ENCODE results near the gene RGS10. TPM values are rescaled to one million over a fixed set of nuclear protein-coding genes. Genes with fewer than 3 reads are reported as not detected.

The RGS10 gene
- total RNA-seq, 3 donors from 2014 or later = 34.0 to 39.2 (median 36.4) TPM

DNA sequence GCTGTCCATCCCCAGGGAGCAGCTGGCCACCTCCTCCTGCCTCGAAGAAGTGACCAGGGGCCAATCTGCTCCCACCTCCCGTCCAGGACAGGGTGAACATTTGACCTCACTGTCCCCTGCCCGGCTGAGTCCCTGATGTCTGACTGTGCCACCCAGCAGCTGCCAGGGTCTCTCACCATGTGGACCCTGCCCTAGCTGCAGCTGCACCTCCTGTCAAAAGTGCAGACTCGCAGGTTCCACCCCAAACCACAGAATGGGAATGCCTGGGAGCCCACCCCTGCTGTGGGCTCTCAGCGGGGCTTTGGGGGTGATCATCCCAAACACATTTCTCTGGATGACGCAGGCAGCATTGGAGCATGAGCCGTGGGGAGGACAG, 86.1 kb downstream of the RGS10 start:
- Histone ChIP-seq H3K36me3 (no peaks in the 10 kb centered on the region), H3K27me3 (no peaks in the 10 kb centered on the region), H3K9me3 (no peaks in the 10 kb centered on the region), H3K4me3 (no peak overlapping the region), H3K27ac (no peak overlapping the region), H3K4me1 (no peaks in the 10 kb centered on the region)
- TF ChIP-seq, protein P1, sequence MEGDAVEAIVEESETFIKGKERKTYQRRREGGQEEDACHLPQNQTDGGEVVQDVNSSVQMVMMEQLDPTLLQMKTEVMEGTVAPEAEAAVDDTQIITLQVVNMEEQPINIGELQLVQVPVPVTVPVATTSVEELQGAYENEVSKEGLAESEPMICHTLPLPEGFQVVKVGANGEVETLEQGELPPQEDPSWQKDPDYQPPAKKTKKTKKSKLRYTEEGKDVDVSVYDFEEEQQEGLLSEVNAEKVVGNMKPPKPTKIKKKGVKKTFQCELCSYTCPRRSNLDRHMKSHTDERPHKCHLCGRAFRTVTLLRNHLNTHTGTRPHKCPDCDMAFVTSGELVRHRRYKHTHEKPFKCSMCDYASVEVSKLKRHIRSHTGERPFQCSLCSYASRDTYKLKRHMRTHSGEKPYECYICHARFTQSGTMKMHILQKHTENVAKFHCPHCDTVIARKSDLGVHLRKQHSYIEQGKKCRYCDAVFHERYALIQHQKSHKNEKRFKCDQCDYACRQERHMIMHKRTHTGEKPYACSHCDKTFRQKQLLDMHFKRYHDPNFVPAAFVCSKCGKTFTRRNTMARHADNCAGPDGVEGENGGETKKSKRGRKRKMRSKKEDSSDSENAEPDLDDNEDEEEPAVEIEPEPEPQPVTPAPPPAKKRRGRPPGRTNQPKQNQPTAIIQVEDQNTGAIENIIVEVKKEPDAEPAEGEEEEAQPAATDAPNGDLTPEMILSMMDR (IDR thresholded peaks at IDR 0.05) = no peak
- no peak for TF ChIP-seq POLR2AphosphoS5 (IDR thresholded peaks at IDR 0.05)
- no peak for TF ChIP-seq POLR2A (IDR thresholded peaks at IDR 0.05)
- intact Hi-C loops (cut with DNase I; ENCODE audit: low total_unique reads) = no loop called here
- DNase-seq (ENCODE audit: low spot score in 2 of 2) = no peak

DNA sequence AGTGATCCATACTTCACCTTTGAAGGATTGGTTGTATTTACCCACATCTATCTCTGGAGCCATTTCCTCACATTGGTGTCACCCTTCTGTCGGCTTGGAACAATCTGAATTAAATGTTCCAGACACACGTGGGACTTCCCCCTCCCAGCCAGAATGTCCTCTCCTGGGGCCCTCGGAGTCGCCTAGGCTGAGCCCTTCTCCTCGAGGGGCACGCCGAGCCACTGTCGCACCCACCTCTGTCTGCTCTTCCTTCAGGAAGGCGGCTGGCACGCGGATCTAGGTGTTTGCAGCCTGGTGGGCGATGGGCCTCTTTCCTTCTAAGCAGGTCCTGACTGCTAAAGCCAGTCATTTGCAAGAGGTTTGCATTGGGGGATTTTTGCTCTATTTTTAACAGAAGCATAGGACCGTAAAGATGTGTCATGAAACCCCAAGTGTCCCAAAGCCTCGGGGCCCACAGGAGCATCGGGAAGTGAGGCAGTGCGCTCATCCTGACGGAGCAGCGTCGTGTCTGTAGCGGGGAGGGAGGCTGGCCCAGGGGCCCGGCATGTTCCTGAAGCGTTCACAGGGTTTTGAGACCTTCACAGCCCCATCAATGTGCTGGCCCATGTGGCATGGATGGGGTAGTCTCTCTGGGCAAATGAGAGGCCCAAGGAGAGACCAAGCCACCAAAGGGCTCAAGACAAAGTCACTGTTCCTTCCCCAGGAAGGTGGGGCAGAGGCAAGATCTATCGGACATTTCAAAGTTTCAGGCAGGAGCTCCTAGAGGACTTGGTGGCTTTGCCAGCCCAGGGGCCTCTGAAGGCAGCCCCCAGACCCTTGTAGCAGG, 86.7 kb downstream of the RGS10 start:
- DNase-seq (ENCODE audit: low spot score in 2 of 2) = no peak

DNA sequence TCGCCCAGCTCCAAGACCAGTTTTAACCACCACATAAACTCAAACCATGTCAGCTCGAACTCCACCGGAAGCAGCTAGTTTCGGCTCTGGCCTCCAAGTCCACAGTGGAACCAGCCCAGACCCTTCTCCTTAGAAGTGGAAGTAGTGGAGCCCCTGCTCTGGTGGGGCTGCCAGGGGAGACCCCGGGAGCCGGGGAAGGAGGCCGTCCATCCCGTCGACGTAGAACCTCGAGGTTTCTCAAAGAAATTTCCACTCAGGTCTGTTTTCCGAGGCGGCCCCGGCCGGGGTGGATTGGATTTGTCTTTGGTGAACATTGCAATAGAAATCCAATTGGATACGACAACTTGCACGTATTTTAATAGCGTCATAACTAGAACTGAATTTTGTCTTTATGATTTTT, 87.5 kb downstream of the RGS10 start:
- H3K27me3 ChIP-seq = no peaks in the 10 kb centered on the region
- no peaks in the 10 kb centered on the region for H3K36me3 ChIP-seq
- DNase-seq (ENCODE audit: low spot score in 2 of 2) = no peak

More for the DNA sequence above, 86.7 kb downstream of the RGS10 start:
- Histone ChIP-seq H3K9me3 (no peaks in the 10 kb centered on the region), H3K36me3 (no peaks in the 10 kb centered on the region), H3K27me3 (no peaks in the 10 kb centered on the region), H3K4me3 (no peak overlapping the region), H3K4me1 (no peaks in the 10 kb centered on the region), H3K27ac (no peak overlapping the region)
- no peak for TF ChIP-seq POLR2A (IDR thresholded peaks at IDR 0.05)
- TF ChIP-seq, protein P1 (IDR thresholded peaks at IDR 0.05) = no peak
- TF ChIP-seq POLR2AphosphoS5 (IDR thresholded peaks at IDR 0.05) = no peak
- intact Hi-C loops (cut with DNase I; ENCODE audit: low total_unique reads) = no loop called here

DNA sequence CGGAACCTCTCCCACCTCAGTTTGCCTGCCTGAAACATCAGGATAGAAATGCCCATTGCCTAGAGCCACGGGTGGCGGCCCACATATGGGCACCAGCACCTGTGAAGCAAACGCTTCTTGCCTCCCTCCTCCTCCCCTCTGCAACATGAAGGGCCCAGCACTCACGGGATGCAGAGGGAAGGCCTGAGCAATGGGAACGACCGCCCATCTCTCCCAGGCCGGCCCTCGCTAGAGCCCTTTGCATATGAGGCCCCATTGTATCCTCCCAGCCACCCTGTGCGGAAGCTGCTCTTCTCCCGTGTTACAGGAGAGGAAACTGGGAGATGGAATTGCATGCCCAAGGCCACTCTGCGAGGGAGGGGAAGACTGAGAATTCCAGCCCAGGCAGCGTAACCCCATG, 88.2 kb downstream of the RGS10 start:
- no peak for DNase-seq (ENCODE audit: low spot score in 2 of 2)
- Histone ChIP-seq H3K4me1 (no peaks in the 10 kb centered on the region), H3K27ac (no peak overlapping the region), H3K36me3 (no peaks in the 10 kb centered on the region), H3K4me3 (no peak overlapping the region), H3K9me3 (no peaks in the 10 kb centered on the region), H3K27me3 (no peaks in the 10 kb centered on the region)
- TF ChIP-seq POLR2A (IDR thresholded peaks at IDR 0.05) (no peak), POLR2AphosphoS5 (IDR thresholded peaks at IDR 0.05) (no peak)
- TF ChIP-seq, protein P1 (IDR thresholded peaks at IDR 0.05) = no peak
- intact Hi-C loops (cut with DNase I; ENCODE audit: low total_unique reads) = no loop called here

More for the DNA sequence above, 87.5 kb downstream of the RGS10 start:
- no peaks in the 10 kb centered on the region for H3K4me1 ChIP-seq
- intact Hi-C loops (cut with DNase I; ENCODE audit: low total_unique reads) = no loop called here
- no peak overlapping the region for H3K4me3 ChIP-seq
- TF ChIP-seq POLR2AphosphoS5 (IDR thresholded peaks at IDR 0.05) (no peak), POLR2A (IDR thresholded peaks at IDR 0.05) (no peak)
- TF ChIP-seq, protein P1 (IDR thresholded peaks at IDR 0.05) = no peak
- no peaks in the 10 kb centered on the region for H3K9me3 ChIP-seq
- no peak overlapping the region for H3K27ac ChIP-seq

DNA sequence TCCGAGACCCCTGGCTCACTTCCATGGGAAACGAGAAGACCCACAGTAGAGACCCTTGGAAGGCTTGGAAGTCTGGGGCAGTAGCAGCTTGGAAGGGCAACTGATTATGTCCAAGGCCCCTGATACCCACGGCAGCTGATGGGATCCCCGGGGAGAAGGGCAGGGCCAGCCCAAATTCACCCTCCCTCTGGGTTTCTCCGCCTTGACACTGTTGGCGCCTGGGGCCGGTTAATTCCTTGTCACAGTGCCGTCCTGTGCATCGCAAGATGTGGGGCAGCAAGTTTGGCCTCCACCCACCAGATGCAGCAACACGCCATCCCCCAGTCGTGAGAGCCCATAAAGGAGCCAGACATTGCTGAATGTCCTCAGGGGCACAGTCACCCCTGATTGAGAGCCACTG, 89.2 kb downstream of the RGS10 start:
- H3K4me1 ChIP-seq = no peaks in the 10 kb centered on the region
- no peaks in the 10 kb centered on the region for H3K9me3 ChIP-seq
- H3K36me3 ChIP-seq = no peaks in the 10 kb centered on the region
- no peak for DNase-seq (ENCODE audit: low spot score in 2 of 2)
- intact Hi-C loops (cut with DNase I; ENCODE audit: low total_unique reads) = no loop called here
- TF ChIP-seq POLR2AphosphoS5 (IDR thresholded peaks at IDR 0.05) = no peak
- TF ChIP-seq, protein P1 (IDR thresholded peaks at IDR 0.05) = no peak
- TF ChIP-seq POLR2A (IDR thresholded peaks at IDR 0.05) = no peak
- H3K27ac ChIP-seq = no peak overlapping the region
- H3K27me3 ChIP-seq = no peaks in the 10 kb centered on the region
- H3K4me3 ChIP-seq = no peak overlapping the region

Data from breast epithelium (tissue), 4 donors.